Measurements from ENCODE around the gene NUP205. TPM values are rescaled to one million over a fixed set of nuclear protein-coding genes. Genes with fewer than 3 reads are reported as not detected.
A peak's percentile ranks its signal among the peaks of the same experiment; 100 is the strongest.

The NUP205 gene, protein sequence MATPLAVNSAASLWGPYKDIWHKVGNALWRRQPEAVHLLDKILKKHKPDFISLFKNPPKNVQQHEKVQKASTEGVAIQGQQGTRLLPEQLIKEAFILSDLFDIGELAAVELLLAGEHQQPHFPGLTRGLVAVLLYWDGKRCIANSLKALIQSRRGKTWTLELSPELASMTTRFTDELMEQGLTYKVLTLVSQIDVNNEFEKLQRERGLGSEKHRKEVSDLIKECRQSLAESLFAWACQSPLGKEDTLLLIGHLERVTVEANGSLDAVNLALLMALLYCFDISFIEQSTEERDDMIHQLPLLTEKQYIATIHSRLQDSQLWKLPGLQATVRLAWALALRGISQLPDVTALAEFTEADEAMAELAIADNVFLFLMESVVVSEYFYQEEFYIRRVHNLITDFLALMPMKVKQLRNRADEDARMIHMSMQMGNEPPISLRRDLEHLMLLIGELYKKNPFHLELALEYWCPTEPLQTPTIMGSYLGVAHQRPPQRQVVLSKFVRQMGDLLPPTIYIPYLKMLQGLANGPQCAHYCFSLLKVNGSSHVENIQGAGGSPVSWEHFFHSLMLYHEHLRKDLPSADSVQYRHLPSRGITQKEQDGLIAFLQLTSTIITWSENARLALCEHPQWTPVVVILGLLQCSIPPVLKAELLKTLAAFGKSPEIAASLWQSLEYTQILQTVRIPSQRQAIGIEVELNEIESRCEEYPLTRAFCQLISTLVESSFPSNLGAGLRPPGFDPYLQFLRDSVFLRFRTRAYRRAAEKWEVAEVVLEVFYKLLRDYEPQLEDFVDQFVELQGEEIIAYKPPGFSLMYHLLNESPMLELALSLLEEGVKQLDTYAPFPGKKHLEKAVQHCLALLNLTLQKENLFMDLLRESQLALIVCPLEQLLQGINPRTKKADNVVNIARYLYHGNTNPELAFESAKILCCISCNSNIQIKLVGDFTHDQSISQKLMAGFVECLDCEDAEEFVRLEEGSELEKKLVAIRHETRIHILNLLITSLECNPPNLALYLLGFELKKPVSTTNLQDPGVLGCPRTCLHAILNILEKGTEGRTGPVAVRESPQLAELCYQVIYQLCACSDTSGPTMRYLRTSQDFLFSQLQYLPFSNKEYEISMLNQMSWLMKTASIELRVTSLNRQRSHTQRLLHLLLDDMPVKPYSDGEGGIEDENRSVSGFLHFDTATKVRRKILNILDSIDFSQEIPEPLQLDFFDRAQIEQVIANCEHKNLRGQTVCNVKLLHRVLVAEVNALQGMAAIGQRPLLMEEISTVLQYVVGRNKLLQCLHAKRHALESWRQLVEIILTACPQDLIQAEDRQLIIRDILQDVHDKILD (N-terminal part only)
- 97.9 TPM for polyA plus RNA-seq (2013, experiment 1 of 2)
- 106 TPM for polyA plus RNA-seq (2013, experiment 2 of 2)

- Histone ChIP-seq H3K36me3 (ENCODE audit: insufficient read depth, low read length) (no peaks in the 10 kb centered on the region), H3K9ac (ENCODE audit: low read depth, low read length) (peak within 1 kb of the TSS; percentile 98), H3K4me1 (ENCODE audit: insufficient read depth, low read length) (peaks cover 23% of the 10 kb centered on the region), H3K27me3 (ENCODE audit: insufficient read depth, low read length) (no peaks in the 10 kb centered on the region), H3K27ac (ENCODE audit: low read depth, low read length) (peak within 1 kb of the TSS; percentile 95), H3K4me3 (ENCODE audit: low read length) (peak within 1 kb of the TSS; percentile 90), H3K9me3 (ENCODE audit: insufficient read depth, low read depth, low read length) (no peaks in the 10 kb centered on the region)
- WGBS, result under 1% methylated on average over 35 of the region's 38 CpGs
These were observed at the start of gene NUP205 for GRCh38 chr7:135557455-135558336. Gene NUP205 (plus strand): TSS chr7:135557917. CDS start chr7:135557945, 28 bp downstream.

DNA sequence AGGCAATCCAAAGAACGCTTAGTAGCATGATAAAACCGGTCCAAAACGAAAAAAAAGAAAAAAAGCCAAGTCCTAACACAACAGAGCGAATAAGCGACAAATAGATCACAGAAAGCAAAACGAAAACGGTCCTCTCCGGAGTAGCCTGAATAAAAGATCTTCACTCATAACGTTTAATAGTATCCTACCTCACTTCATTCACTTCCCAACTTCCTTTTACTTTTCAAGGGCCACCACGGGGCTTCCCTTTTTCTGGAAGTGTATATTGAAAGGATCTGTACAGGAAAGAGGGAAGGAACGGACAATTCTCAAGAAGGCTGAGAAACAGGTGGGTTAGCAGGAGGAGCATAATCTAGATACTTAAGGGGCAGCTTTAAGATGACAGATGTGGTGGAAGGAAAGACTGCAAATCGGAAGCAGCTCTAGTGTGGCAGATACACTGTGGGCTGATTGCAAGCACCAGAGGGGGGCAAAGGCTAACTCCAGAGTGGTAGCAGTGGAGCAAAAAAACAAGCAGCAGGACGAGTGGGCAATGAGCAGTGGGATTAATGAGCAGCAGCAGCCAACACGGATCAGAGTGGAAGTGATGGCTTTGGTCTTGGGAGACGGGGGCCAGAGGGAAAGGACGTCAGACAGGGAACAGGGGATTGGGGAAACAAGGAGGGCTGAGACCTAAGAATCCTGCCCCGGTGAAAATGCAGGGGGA lies 48.7 kb upstream of the NUP205 start:
- 2% methylated on average over 17 of the region's 17 CpGs for WGBS
- peaks cover 12% of the 10 kb centered on the region for H3K4me1 ChIP-seq (ENCODE audit: insufficient read depth, low read length)
- H3K36me3 ChIP-seq (ENCODE audit: insufficient read depth, low read length), result no peaks in the 10 kb centered on the region
- peaks cover 7% of the 10 kb centered on the region; the same call in 1 of the 2 replicates for H3K27me3 ChIP-seq (ENCODE audit: insufficient read depth, low read length)
- peak overlapping the region; percentile 96; the same call in 1 of the 2 replicates for H3K27ac ChIP-seq (ENCODE audit: low read depth, low read length)
- no peaks in the 10 kb centered on the region for H3K9me3 ChIP-seq (ENCODE audit: insufficient read depth, low read depth, low read length)
- peak overlapping the region; percentile 99 for H3K9ac ChIP-seq (ENCODE audit: low read depth, low read length)
- peak overlapping the region; percentile 84 for H3K4me3 ChIP-seq (ENCODE audit: low read length)

GRCh38 chr7:135509589-135509838 lies 48.2 kb upstream of the NUP205 start:
- WGBS, result under 1% methylated on average over 14 of the region's 14 CpGs
- Histone ChIP-seq H3K27me3 (ENCODE audit: insufficient read depth, low read length) (peaks cover 7% of the 10 kb centered on the region; the same call in 1 of the 2 replicates), H3K27ac (ENCODE audit: low read depth, low read length) (peak overlapping the region; percentile 96), H3K9me3 (ENCODE audit: insufficient read depth, low read depth, low read length) (no peaks in the 10 kb centered on the region), H3K9ac (ENCODE audit: low read depth, low read length) (peak overlapping the region; percentile 99), H3K4me3 (ENCODE audit: low read length) (peak overlapping the region; percentile 84), H3K36me3 (ENCODE audit: insufficient read depth, low read length) (no peaks in the 10 kb centered on the region), H3K4me1 (ENCODE audit: insufficient read depth, low read length) (peaks cover 12% of the 10 kb centered on the region)

GRCh38 chr7:135509839-135510591 lies 47.7 kb upstream of the NUP205 start, which contains the start of gene CNOT4:
Gene CNOT4 (minus strand): TSS chr7:135510102. CDS start chr7:135438331, 71,771 bp downstream.
- H3K4me1 ChIP-seq (ENCODE audit: insufficient read depth, low read length), result peaks cover 12% of the 10 kb centered on the region
- peaks cover 7% of the 10 kb centered on the region; the same call in 1 of the 2 replicates for H3K27me3 ChIP-seq (ENCODE audit: insufficient read depth, low read length)
- no peaks in the 10 kb centered on the region for H3K36me3 ChIP-seq (ENCODE audit: insufficient read depth, low read length)
- WGBS, result under 1% methylated on average over 55 of the region's 55 CpGs
- H3K27ac ChIP-seq (ENCODE audit: low read depth, low read length), result peak within 1 kb of the TSS; percentile 96
- H3K9me3 ChIP-seq (ENCODE audit: insufficient read depth, low read depth, low read length), result no peaks in the 10 kb centered on the region
- peak within 1 kb of the TSS; percentile 84 for H3K4me3 ChIP-seq (ENCODE audit: low read length)
- H3K9ac ChIP-seq (ENCODE audit: low read depth, low read length), result peak within 1 kb of the TSS; percentile 99

- Histone ChIP-seq H3K9me3 (ENCODE audit: insufficient read depth, low read depth, low read length) (no peaks in the 10 kb centered on the region), H3K27me3 (ENCODE audit: insufficient read depth, low read length) (peaks cover 7% of the 10 kb centered on the region; the same call in 1 of the 2 replicates), H3K27ac (ENCODE audit: low read depth, low read length) (no peak overlapping the region), H3K4me1 (ENCODE audit: insufficient read depth, low read length) (peaks cover 12% of the 10 kb centered on the region), H3K36me3 (ENCODE audit: insufficient read depth, low read length) (no peaks in the 10 kb centered on the region), H3K4me3 (ENCODE audit: low read length) (peak overlapping the region; percentile 84), H3K9ac (ENCODE audit: low read depth, low read length) (peak overlapping the region; percentile 75)
- 12% methylated on average over 16 of the region's 17 CpGs for WGBS
These were observed 47.0 kb upstream of the NUP205 start for GRCh38 chr7:135510592-135511183.

GRCh38 chr7:135512135-135512887 lies 45.4 kb upstream of the NUP205 start:
- peaks cover 12% of the 10 kb centered on the region for H3K4me1 ChIP-seq (ENCODE audit: insufficient read depth, low read length)
- H3K4me3 ChIP-seq (ENCODE audit: low read length), result no peak overlapping the region
- H3K9me3 ChIP-seq (ENCODE audit: insufficient read depth, low read depth, low read length), result no peaks in the 10 kb centered on the region
- H3K27ac ChIP-seq (ENCODE audit: low read depth, low read length), result no peak overlapping the region
- H3K36me3 ChIP-seq (ENCODE audit: insufficient read depth, low read length), result no peaks in the 10 kb centered on the region
- 99% methylated on average over 2 of the region's 2 CpGs for WGBS
- H3K27me3 ChIP-seq (ENCODE audit: insufficient read depth, low read length), result peaks cover 7% of the 10 kb centered on the region; the same call in 1 of the 2 replicates
- H3K9ac ChIP-seq (ENCODE audit: low read depth, low read length), result no peak overlapping the region

DNA sequence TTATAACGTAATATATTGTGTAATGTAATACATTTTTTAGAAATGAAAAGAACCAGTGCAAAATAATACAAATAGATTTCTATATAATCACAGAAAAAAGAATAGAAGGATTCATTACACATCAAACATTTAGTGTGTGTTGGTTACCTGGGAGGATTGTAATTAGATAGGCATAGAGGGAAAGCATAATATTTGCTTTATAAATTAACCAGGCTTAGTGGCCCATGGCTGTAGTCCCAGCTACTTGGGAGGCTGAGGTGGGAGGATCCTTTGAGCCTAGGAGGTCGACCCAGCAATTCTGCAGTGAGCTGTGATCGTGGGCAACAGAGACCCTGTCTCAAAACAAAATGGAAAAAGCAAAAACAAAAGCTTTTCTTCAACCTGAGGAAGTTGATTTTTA lies 42.9 kb upstream of the NUP205 start:
- 85% methylated on average over 2 of the region's 3 CpGs for WGBS
- H3K9ac ChIP-seq (ENCODE audit: low read depth, low read length), result no peak overlapping the region
- H3K4me1 ChIP-seq (ENCODE audit: insufficient read depth, low read length), result no peaks in the 10 kb centered on the region
- H3K4me3 ChIP-seq (ENCODE audit: low read length), result no peak overlapping the region
- no peaks in the 10 kb centered on the region for H3K36me3 ChIP-seq (ENCODE audit: insufficient read depth, low read length)
- H3K9me3 ChIP-seq (ENCODE audit: insufficient read depth, low read depth, low read length), result no peaks in the 10 kb centered on the region
- H3K27ac ChIP-seq (ENCODE audit: low read depth, low read length), result no peak overlapping the region
- peaks cover 7% of the 10 kb centered on the region; the same call in 1 of the 2 replicates for H3K27me3 ChIP-seq (ENCODE audit: insufficient read depth, low read length)

- no peaks in the 10 kb centered on the region for H3K4me1 ChIP-seq (ENCODE audit: insufficient read depth, low read length)
- WGBS, result 87% methylated on average over 3 of the region's 3 CpGs
- H3K36me3 ChIP-seq (ENCODE audit: insufficient read depth, low read length), result no peaks in the 10 kb centered on the region
- H3K9ac ChIP-seq (ENCODE audit: low read depth, low read length), result no peak overlapping the region
- no peaks in the 10 kb centered on the region for H3K9me3 ChIP-seq (ENCODE audit: insufficient read depth, low read depth, low read length)
- no peak overlapping the region for H3K4me3 ChIP-seq (ENCODE audit: low read length)
- H3K27me3 ChIP-seq (ENCODE audit: insufficient read depth, low read length), result no peaks in the 10 kb centered on the region
- no peak overlapping the region for H3K27ac ChIP-seq (ENCODE audit: low read depth, low read length)
These were observed 40.7 kb upstream of the NUP205 start for GRCh38 chr7:135517060-135517459.
